GM21423 (cell line): ENCODE data around the gene ST6GALNAC3.

Experiments
- ATAC-seq: cut with Tn5 transposase; IDR thresholded peaks from one replicate; pipeline ENCODE4 v1.9.1; 2021; ENCODE audit warnings: mild to moderate bottlenecking, moderate library complexity; ENCODE audit not compliant: unreplicated experiment

The ST6GALNAC3 gene

DNA sequence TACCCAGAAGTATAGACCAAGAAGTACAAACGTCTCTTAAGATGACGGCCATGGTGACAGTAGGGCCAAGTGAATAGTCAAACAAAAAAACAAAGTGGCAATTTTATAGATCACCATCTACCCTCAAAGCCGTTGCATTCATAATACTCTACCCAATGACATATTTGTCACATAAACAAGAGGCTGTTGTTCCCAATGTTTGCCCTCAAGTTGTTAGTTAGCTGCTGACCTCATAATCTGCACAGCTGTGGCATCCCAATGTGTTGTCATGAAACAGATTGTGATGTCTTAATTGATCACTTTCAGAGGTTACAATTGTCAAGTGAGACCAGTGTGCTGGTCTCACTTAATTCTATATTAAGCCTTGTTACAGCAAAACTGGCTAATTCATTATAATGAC lies 333.8 kb downstream of the ST6GALNAC3 start:
- ATAC-seq: no peak

DNA sequence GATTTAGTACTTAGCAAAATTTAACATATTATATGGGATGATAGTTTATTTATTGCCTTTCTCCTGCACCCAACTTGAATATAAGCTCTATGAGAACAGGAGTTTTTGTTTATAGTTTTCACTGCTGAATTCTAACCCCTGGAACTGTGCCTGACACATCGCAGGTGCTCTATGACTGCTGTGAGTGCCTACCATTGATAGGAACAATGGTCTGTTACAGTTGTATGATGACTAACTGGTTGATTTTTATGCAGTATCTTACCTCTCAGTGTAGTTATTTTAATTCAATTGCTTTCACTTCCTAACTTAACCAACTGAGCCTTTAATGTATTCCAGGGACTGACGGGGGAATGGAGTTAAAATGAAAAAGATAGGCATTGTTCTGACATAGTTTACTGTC lies 336.0 kb downstream of the ST6GALNAC3 start:
- no peak for ATAC-seq

- ATAC-seq: no peak
These were observed 344.0 kb downstream of the ST6GALNAC3 start for GRCh38 chr1:76418531-76418930.

- ATAC-seq: no peak
These were observed 345.1 kb downstream of the ST6GALNAC3 start for GRCh38 chr1:76419603-76420002.

- ATAC-seq: no peak
These were observed 350.9 kb downstream of the ST6GALNAC3 start for GRCh38 chr1:76425201-76426145.

DNA sequence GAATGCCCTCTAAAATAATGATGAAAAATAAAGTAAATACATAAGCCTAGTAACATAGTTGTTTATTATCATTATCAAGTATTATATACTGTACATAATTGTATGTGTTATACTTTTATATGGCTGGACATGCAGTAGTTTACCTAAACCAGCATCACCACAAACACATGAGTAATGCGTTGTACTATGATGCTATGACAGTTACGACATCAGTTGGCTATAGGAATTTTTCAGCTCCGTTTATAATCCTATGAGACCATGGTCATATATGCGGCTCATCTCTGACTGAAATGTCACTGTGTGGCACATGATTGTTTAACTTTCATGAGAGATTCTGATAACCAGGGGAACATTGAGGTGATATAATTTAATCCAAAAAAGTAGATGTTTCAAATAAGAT lies 352.1 kb downstream of the ST6GALNAC3 start:
- ATAC-seq: no peak

DNA sequence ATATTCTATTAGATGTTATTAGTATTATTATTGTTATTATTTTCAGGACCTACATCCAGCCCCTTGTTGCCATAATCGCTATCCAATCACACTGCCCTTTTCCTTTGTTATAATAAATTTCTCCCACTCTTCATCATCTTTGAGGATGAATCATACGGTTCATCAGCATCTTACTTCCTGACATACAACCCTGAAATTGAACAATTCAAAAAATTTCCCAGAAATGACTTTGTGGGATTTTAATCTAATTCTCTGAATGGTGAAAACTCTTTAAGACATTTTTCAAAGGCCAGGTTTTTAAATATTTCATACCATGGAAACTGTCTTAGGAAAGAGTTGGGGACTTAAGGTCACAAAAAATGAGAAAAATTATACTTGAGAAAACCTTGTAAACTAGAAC lies 353.5 kb downstream of the ST6GALNAC3 start:
- ATAC-seq: no peak

DNA sequence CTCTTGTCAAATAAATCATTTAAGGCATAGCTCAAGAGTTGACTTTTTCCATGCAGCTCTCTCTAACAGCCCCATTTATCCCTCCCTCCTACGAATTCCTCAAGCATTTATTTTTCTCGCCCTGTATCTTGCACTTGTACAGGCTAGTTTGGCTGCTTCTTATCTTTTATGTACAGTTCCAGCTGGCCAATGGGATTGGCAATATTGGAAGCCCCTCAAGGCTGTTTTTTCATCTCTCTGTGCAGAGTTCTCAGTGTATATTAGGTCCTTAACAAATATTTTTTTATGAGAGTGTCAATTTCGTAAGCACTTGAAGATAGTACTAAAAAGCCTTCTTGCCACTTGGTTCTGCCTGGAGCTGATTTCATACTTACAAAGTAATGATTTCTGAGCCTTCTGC lies 356.0 kb downstream of the ST6GALNAC3 start:
- no peak for ATAC-seq

- no peak for ATAC-seq
These were observed 359.0 kb downstream of the ST6GALNAC3 start for GRCh38 chr1:76433526-76433925.

DNA sequence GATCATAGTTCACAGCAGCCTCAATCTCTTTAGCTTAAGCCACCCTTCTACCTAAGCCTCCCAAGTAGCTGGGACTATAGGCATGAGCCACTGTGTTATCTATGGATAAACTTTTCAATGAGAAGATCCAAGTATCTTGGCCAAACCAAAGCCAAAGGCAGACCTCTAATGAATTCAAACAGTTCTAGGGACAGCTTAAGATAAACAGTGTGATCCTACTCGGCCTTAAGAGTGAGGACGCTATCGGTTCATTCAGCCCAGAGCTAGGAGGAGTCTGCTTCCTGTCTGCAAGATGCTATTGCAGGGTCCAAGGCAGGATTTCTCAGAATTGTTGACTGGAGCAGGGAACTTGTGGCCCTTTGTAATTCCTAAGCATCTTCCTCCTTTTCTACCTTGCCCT lies 368.7 kb downstream of the ST6GALNAC3 start:
- no peak for ATAC-seq

GRCh38 chr1:76444773-76445172 lies 370.2 kb downstream of the ST6GALNAC3 start:
- ATAC-seq: no peak

DNA sequence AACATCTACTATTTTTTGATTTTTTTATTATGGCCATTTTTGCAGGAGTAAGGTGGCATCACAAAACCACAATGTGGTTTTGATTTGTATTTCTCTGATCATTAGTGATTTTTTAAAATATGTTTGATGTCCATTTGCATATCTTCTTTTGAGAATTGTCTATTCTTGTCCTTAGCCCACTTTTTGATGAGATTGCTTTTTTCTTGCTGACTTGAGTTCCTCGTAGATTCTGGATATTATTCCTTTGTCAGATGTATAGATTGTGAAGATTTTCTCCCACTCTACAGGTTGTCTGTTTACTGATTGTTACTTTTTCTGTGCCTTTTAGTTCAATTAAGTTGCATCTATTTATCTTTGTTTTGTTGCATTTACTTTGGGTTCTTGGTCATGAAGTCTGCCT lies 375.7 kb downstream of the ST6GALNAC3 start:
- ATAC-seq: no peak

- ATAC-seq: no peak
These were observed 388.7 kb downstream of the ST6GALNAC3 start for GRCh38 chr1:76463278-76463677.

DNA sequence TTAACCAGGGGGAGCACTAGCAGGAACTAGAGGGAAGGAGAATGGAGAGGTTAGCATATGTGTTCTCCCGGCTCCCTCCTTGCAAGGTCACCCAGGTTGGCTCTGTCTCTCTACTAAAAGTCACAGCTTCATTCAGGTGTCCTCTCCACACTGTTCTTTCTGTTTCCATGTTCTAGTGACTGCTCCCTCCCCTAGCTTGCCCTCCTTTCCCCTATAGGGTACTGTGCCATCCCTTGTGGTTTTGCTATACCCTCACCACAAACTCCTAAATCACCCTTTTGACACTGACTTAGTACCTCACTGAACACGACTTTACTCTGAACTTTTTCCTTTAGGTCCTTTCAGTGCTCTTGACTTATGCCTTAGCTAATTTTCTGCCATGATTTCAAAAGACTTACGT lies 389.3 kb downstream of the ST6GALNAC3 start:
- no peak for ATAC-seq

GRCh38 chr1:76465030-76465429 lies 390.5 kb downstream of the ST6GALNAC3 start:
- ATAC-seq: no peak

DNA sequence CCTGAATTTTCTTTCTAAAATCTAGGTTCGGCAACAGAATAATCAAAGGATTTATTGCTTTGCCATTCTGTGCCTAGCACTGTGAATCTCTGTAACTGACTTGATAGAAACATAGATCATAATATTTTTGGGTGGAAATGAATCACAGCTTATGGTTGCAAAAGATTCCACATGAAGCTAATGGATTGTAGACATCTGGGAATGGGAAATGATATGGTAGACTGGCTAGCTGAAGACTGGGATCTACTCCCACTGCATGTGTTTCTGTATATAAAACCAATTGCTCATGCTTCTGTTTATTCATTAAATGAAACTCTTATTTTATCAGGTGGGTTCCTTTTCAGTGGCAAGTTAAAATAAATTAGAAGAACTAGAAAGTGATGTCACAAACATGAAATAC lies 395.6 kb downstream of the ST6GALNAC3 start:
- no peak for ATAC-seq

DNA sequence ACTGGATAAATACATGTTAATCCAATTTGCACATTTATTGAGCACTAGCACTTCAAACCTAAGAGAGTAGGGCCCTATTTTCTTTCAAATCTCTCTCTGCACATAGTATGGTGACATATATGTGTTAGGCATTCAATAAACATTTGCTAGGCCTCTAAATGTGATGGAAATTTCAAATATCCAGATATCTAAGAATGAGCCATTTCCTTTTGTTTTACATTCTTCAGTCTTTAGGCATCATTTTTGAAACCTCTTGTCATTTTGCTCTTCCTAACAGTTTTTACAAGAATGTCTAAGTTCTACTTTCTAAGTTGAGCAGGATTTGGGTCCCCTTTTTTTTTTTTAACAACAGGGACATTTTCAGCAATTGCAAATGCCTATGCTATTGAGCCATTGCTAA lies 397.0 kb downstream of the ST6GALNAC3 start:
- ATAC-seq: no peak

DNA sequence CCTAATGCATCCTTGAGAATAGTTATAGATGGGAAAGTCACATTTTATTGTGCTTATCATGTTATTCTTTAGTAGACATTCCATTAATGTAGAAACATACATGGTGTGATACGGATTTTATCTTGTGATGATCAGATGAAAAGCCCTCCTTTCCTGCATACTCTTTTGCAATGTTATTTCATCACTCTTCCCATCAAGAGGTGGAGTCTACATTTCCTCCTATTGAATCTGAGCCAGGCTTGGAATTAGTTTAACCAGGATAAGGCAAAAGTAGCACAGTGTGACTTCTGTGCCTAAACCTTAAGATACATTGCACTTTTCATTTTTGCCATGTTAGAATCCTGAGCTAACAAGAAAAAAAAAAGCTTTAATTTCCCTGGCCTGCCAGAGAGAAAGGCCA lies 399.0 kb downstream of the ST6GALNAC3 start:
- ATAC-seq: no peak

DNA sequence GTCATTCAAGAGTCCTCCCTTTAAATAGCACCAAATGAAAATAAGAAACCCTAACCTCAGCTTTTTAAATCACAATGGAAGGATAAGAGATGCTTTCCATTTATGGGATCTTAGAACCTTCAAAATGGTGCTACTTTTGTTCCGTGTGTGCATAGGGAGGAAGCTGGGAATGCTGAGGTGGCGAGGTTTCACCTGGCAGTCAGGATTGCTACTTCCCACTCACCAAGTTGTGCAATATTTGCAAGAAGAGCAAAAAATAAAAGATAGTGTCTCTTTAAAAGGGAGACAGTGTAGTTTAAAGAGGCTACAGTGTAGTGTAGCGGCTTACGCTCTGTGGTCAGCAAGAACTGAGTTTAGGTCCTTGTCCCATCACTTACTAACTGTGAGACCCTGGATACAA lies 400.4 kb downstream of the ST6GALNAC3 start:
- no peak for ATAC-seq

- ATAC-seq: no peak
These were observed 402.6 kb downstream of the ST6GALNAC3 start for GRCh38 chr1:76477156-76477555.

- ATAC-seq: no peak
These were observed 406.3 kb downstream of the ST6GALNAC3 start for GRCh38 chr1:76480827-76481226.

GRCh38 chr1:76481672-76482071 lies 407.1 kb downstream of the ST6GALNAC3 start:
- ATAC-seq: no peak

DNA sequence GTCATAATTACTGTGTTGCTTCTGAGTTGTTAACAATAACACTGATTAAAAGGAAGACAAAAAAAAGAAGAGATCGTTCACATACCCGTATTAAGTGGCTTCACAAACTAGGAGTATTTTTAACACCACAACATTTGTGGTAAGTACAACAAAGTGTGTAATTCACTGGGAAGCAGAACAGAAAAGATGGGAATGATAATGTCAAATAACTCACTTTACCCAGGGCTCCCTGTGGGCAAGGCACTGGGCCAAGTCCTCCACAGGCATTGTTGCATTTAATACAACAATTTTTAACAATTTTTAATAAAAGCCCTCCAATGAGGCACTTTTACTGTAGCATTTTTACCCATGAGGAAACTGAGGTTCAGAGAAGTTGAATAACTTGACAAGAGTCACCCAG lies 407.7 kb downstream of the ST6GALNAC3 start:
- ATAC-seq: no peak
